Activated T-helper 1 cell treated with anti-CD3 and anti-CD28 coated beads, Interleukin-2, amount 50 U/mL, for 16 hours (primary cell): ENCODE measurements around the gene EFHC1.

ENCODE experiments used
- DNase-seq, 2 donors: peaks; one replicate each; pipeline ENCODE4 v3.0.0-alpha.2; 2020; ENCODE audit warnings: low read depth in 1 of 2, low spot score in 1 of 2

EFHC1 gene

DNA sequence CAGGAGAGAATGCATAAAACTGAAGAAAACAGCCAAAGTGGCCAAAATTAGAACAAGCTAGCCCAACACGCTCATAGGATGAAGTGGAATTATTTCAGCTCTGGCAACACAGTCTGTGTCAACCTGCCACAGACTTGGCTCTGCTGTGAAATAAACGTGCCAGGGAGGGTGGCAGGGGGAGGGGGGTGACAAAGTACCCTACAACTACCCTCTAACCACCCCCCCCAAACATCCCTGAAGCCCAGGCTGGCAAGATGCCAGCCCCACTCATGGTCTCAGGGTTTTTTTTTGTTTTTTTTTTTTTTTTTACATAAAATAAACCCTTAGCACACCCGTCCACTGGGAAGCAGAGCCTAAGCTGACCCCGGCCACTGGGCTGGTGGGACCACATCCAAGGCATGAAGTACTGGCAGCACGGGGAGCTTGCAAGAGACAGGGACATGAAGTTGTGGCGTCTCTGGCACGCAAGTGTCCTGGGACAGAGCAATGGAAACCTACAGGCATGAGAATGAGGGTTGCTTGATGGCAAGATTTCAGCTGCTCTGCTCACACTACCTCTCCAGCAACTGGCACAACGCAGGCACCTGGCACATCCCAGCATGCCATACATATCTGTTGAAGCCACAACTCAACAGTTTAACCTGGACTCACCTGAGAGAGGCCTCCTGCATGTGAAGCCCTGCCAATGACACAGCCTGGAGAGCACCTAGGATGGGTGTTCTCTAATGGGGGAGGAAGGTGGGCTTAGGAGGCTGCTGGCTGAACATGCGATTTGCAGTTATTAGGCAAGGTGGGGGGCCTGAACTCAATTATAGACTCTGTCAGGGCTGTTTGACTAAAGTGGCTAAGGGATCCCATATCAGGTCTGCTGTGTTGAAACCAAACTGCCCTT, 80.3 kb downstream of the EFHC1 start:
- DNase-seq, result no peak

DNA sequence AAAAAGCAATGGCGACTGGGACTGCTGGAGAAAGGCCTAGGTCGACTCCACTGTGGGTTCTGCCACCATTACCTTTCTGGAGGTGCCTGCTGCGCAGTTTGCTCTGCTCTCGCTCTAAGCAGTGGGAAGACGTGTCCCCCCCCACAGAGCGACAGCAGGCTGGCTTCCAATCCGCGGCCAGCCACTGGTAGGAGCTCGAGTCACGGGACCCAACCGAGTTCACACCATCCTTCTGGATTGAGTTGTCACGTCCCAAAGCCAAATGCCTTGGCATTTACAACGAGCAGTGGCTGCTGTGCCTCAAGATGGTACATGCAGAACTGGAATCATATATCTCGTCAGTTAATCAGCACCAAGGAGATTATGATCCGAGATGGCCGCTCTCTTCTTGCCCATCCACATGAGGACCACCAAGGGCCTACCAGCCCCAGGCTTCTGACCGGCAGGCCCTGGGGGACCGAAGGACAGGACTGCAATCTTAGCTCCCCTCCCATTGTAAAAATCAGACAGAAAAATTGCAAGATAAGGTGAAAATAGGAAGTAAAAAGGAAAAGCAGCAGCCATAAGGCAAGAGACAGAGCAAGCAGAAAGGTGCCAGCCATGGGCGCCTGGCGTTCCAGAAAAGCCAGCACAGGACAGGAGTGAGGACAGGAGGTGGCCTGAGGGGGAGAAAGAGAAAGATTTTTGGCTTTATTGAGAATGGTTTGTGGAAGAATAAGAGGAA, 82.3 kb downstream of the EFHC1 start:
- no peak for DNase-seq

DNA sequence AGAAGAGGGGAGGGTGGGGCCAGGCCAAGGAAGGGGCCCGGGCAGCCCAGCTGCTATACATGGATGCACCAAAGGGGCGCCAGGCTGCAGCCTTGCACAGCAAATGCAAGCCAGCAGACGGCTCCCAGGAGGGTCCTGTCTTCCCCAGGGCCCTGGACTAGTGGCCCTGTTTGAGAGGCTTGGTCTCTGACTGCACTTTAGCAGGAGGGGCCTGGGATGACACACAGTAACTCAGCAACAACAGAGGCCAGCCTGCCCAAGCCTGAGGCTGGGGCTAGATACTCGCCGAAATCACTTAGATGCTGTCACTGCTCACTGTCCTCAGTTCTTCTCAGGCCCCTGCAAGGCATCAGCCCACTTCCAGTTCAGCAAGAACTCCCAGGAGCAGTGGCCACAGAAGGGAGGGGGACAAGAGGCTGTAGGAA, 83.2 kb downstream of the EFHC1 start:
- no peak for DNase-seq

DNA sequence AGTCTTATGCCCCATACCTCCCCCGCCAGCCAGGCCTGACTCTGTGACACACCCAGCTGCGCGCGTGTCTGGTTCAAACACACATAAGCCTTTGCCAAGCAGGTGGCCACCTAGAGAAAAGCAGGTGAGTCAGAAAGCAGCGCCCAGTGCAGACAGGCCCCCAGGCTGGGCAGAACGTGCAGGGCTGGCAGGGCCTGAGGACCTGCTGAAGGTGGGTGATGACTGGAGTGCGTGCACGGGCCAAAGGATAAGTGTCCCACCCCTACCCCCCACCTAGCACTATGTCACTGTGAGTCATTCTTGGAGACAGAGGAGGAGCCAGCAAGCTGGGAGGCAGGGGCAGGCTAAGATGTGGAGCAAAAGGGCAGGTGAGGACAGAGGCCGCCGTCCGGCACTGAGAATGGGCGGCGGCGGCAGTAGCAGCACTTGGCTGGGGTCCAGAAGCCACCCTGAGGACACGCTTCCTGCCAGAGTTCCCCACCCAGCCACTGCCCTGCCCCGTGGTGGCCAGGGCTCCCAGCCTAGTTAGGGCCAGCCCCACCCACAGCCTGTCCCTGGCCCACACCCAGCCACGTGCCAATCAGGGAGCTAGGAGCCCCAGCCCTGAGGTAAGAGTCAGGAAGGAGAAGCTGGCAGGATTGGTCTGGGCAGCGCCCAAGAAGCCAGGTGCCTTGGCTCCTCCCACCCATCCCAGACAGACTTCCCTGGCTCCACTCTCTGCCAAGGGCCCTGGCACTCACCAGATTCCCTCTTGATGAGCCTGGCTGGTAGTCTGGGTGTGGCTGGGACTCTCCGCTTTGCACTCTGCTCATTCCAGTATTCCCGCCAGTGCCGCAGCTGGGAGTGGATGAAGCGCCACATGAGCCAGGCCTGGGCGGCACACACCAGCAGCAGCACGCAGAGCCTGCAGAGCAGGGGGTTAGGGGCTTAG, 84.0 kb downstream of the EFHC1 start:
- no peak for DNase-seq

DNA sequence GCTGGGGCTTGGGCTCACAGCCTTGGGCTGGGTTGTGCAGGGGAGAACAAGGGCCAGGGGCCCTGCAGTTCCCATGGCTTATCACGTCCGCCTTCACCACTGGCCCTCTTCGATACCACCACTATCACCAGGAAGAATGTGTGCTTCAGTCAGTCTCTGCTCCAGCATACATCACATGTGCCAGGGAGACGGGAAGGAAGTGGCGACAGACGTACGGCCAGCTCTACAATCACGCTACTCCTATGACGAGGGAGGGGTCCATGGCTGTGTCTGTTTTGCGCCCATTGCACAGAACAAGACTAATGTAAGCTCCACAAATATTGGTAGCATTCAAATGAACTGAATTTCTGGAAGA, 84.6 kb downstream of the EFHC1 start:
- no peak for DNase-seq

DNA sequence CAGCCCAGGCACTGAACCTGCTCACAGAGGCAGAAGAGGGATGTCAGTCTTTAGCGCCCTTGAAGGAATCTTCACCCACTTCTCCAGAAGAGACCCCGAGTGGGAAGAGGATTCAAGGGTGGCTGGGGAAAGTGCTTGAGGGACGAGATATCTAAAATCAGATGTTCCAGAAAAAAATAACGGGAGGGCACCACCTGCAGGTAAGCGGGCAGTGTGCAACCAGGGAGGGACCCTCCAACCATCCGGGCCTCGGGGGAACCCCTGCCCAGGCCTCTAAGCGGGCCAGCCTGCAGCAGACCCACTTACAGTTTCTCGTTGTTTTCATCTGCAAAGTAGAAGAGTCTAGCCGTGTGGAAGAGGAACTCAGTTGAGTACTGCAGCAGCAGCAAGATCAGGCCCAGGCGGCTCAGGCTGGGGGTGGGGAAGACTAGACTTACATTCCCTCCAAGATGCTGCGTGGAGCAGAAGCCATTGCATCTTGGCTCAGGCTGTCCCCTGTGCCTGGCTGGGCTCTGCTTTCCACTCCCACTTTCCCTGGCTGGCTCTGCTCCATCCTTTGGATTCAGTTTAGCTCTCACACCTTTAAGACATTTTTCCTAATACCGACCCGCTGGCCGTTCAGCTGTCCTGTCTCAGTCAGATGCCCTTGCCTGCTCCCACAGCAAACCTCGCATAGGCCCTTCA, 85.7 kb downstream of the EFHC1 start:
- DNase-seq, result no peak

DNA sequence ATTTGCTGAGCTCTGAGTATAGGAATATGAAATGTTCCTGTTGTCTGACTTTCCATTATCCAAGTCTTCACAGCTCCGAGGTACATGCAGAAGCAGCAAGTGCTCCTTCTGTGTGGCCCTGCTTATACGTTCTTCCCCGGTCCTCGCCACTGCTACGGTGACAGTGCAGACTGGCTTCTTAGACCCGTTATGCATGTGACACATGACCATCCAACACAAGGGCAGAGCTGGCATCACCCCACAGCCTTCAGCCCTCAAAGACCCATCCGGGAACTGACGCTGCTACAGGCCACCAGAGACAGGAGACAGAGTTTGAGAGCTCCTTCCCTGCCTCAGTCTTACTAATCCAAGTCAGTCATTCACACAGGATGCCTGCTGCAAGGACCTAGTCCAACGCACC, 86.3 kb downstream of the EFHC1 start:
- no peak for DNase-seq

DNA sequence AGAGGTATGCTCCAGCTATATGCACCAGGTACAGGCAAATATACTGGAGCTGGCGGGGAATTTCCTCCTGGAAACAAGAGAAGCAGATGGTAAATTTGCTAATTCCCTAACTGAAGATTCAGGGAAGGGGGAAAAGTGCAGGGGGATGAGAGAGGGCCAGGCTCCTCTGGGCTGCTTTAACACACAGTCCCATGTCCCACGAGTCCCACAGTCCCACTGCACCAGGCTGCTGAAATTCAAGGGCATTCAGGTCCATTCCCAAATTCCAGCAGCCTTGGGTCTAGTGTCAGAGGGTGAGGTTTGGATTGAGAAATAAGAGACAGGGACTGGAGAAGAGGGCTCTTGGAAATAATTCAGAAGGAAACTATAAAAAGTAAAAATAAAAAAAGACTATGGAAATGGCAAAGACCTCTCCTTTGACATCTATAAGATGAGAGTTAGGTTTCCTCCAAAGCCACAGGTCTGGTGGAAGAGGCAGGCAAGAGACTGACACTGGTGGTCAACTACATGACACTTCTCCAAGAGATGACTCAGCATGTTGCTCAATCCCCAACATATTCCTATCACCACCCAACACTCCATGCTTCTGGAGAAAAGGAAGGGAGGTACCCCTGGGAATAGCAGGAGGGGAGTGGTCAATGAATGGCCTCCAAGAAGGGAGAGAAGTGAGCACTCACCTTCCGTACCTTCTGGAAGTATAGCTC, 87.6 kb downstream of the EFHC1 start:
- no peak for DNase-seq

DNA sequence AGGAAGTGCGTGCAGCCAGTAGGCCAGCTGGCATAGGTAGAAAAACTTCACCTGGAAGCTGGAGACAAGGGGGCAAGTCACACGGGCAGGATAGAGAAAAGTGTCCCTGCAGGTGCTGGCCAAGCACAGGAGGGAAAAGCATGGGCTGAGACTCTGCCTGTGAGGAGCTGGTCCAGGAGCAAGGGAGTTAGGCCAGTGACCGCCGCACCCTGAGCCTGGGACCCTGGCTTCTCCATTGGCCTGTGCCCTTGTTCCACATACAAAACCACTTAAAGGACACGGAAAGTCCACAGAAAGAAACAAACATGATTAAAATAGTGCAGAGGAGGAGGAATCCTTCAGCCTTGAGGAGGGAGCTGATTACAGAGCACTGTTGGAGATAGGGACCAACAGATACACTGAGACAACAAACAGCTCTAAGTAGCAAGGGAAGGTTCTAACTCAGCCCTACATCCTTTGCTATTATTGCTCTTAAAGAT, 88.2 kb downstream of the EFHC1 start:
- no peak for DNase-seq

DNA sequence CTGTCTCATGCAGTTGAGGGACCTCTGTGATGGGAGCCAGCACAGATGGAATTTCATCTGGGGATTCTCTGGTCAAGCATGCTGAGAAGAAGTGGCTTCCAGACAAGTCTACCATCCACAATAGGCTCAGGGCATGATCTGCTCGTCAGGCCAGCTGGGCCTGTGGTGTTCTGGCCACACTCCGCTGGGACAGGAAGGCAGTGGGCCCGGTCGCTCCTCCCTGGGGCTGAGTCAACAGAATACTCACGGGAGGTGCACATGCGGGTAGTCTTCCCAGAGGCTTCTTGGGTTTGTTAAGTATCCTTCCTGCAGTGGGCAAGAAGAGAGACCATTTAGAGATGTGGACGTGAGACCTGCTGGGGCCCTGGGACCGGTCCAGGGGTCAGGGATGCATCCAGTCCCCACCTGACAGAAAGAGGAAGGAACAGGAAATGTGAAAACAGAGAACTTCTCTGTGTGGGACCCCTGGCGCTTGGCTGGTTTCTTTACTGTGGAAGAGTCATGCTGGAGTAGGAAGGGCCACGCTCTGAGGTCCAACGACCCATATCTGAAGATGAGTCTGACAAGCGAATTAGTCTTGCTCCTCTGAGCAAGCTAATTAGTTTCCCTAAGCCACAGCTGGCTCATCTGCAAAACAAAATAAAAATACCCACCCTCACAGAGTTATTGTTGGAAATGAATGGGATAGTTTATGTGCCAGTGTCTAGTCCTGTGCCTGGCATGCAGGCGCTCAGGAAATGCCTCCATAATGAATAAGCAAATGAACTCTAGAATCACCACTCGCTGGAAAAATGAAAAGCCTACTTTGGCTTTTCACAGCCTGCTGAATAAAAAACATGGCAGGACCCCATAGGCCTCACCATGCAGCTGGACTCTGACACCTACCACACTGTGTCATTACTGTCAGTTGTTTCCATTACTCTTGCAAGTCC, 89.4 kb downstream of the EFHC1 start:
- no peak for DNase-seq

DNA sequence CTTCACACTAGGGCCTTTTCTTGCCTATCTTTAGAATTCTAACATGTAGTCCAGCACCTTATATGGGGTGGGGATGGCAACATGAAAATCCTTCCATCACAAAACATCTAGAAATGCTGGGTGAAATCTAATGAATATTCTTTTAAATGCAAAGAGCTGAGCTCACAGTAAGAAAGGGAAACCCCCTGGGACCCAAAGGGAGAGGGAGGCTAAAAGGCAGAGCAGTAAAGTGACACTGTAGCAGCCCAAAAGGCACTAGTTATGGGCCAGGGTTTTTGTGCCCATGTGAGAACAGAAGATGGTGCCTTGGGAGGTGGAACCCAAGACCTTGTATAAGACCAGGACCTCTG, 90.0 kb downstream of the EFHC1 start:
- no peak for DNase-seq

DNA sequence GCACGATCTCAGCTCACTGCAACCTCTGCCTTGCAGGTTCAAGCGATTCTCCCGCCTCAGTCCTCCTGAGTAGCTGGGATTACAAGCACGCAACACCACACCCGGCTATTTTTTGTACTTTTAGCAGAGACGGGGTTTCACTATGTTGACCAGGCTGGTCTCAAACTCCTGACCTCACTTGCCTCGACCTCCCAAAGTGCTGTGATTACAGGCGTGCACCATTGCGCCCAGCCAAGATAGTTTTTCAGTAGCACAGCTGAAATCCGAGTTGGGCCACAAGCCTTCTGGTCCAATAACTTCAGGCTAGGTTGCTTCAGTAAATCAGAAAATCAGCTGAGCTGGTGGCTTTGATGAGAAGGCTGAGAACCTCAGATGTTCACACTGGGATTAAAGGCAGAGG, 91.0 kb downstream of the EFHC1 start:
- no peak for DNase-seq

DNA sequence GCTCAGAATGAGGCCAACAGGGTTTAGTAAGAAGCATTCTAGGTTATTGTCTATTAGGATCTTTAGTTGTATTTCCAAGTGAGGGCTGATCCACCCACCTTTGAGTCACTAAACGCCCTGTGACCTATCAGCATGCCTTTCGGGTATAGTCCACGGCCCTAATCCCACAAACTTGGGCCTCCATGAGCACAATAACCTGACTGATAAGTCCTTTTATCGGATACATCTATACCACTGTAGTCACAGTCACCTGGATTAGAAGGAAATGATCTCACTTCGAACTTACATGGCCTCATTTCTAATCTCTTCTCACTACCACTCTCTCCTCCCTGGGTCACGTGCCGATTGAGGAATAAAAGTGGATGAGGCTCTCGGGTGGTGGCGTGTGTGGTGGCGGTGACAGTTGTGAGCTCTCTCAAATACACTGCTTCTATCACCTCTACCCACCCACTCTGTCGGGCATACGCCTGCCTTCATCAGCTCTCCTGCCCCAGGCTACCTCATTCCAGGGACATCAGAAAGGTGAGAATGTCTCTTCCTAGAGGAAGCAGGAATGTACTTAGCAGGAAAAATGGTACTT, 91.5 kb downstream of the EFHC1 start:
- DNase-seq, result no peak

DNA sequence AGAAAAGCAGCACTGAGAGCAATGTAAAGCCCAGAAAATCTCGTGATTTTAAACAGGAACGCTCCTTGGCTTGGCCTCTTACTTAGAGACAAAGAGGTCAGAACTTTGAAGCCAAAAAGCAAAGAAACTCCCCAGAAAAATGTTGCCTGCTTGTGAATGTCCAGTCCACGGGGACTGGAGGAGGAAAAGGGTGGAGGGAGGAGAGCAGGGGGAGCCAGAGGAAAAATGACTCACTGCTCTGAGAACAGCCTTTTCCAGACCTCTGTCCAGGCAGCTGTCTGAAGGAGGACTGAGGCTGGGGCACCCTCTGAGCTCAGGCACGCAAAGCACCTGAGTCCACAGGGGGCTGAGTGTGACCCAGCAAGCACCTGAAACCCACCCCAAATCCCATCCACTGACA, 92.1 kb downstream of the EFHC1 start:
- no peak for DNase-seq

DNA sequence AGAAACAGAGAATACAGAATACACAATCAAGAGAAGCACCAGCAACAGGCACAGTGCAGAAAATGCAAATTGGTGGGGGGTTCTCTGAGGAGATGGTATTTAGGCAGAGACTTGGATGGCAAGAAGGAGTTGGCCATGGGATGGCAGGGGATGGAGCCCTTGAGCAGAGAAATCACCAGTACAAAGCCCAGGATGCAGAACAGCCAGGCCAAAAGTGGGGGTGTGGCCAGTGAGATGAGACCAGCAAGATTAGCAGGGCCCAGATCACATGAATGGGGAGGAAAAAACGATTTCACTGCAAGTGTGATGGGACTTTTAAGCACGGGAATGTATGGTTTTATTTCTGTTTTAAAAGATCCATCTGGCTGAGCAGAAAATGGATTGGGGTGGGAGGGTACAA, 93.3 kb downstream of the EFHC1 start:
- no peak for DNase-seq

DNA sequence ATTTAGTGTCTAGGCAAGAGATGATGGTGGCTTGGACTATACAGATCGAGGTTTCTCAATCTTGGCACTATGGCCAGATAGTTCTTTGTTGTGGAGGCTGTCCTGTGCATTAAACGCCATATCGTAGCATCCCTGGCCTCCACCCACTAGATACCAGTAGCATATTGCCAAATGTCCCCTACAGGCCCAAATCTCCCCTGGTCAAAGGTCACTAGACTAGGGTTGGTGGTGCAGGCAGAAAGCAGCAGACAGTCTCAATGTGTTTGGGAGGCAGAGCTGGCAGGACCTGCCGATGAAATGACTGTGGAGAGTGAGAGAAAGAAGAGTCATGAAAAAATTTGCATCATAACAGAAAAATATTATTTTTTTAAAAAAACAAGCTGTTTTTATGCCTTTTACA, 93.8 kb downstream of the EFHC1 start:
- no peak for DNase-seq

DNA sequence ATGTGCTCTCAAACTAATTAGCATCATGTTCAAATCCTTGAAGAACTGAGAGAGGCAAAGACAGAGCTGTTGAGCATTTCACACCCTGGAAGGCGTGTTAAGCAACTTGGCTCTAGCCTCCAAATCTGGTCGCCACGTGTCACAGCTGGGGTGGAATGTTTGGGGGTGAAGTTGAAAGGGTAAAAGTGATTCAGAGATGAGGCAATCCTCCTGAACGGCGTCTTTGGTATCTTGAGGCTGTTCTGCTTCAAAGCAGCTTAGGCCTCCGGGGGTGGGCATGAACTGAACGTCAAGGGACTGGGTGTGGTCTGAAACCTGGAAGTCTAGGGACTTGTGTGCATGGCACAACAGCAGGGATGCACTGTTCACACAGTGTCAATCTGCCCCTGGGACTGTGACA, 94.4 kb downstream of the EFHC1 start:
- DNase-seq, result no peak

DNA sequence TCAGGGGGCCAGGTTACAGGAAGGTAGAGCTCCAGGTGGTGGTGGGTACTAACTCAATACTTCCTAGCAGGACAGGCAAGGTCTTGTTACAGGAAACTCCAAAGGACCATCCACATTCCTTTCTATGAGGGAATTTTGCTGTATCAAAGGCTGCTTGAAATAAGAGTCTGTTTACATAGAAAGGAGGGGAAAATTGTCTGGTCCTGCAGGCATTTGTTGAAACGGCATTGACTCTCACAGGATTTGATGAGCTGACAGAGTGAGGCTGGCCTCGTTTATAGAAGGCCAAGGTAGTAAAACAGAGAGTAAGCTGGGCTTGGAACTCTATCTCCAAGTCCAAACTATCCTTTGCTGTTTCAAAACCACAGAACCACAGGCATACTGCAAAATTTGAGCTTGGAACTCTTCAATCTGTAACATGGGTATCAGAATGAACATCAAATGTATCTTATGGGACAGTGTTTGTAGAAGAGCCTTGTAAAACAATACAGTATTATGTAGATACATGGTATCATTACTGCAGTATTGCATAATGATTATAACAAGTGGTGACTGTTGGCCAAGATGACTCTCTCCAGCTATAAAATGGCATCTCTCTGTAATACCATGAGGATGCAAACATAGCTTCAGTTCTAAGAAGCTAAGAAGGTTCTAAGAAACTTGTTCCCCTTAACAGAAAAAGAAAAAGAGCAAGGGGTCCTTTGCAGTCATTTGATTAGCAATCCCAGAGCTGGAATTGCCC, 95.2 kb downstream of the EFHC1 start:
- no peak for DNase-seq
